K562 (cell line): ENCODE measurements around the gene FOSL1. TPM values are rescaled to one million over a fixed set of nuclear protein-coding genes. Genes with fewer than 3 reads are reported as not detected.

Experiments used
- AFF1 ChIP-seq, 2 experiments: fragments of 450-650 bp; IDR thresholded peaks; 2 replicates each; pipeline ENCODE4 v1.6.1; 2018; ENCODE audit warnings: mild to moderate bottlenecking in 2 of 2, low read depth in 1 of 2; ENCODE audit not compliant: partially characterized antibody in 2 of 2
- ARID1B ChIP-seq: fragments of 450-650 bp; IDR thresholded peaks from 2 replicates; pipeline ENCODE4 v1.6.1; 2016; ENCODE audit warnings: antibody characterized with exemption, mild to moderate bottlenecking, inconsistent platforms
- CTCF ChIP-seq, 3 experiments: IDR thresholded peaks in 2 of 3; conservative IDR thresholded peaks in 1 of 3; 2 replicates each; pipeline ENCODE4 v1.5.1; 2011 to 2012; ENCODE audit warnings: low read length in 3 of 3, mild to moderate bottlenecking in 3 of 3, control low read depth in 2 of 3, improper control_type of control experiment in 1 of 3, inconsistent platforms in 1 of 3, low read depth in 1 of 3, mixed read lengths in 1 of 3, moderate library complexity in 1 of 3; ENCODE audit not compliant: insufficient read depth in 2 of 3
- ELK1 ChIP-seq: sonication (generic); formaldehyde crosslinking; IDR thresholded peaks from 2 replicates; pipeline ENCODE4 v1.8.1; 2022; ENCODE audit warnings: missing genetic modification reagents
- ESRRA ChIP-seq: fragments of 450-650 bp; IDR thresholded peaks from 2 replicates; pipeline ENCODE4 v1.6.1; 2014; ENCODE audit warnings: low read depth, mild to moderate bottlenecking, moderate library complexity, borderline replicate concordance
- HNRNPK ChIP-seq: fragments of 200-400 bp; formaldehyde crosslinking; IDR thresholded peaks from one replicate; pipeline ENCODE4 v1.6.1; 2018; ENCODE audit warnings: mild to moderate bottlenecking, low read depth, low read length; ENCODE audit not compliant: poor library complexity, severe bottlenecking
- HNRNPL ChIP-seq: fragments of 200-400 bp; formaldehyde crosslinking; IDR thresholded peaks from 2 replicates; pipeline ENCODE4 v1.6.1; 2017; ENCODE audit warnings: low read depth, mild to moderate bottlenecking, low read length
- KDM5B ChIP-seq: fragments of 200-600 bp; sonication (generic); IDR thresholded peaks from 2 replicates; pipeline ENCODE4 v1.6.1; 2012; ENCODE audit warnings: low read depth, mild to moderate bottlenecking, moderate library complexity, low read length, control low read depth, inconsistent platforms; ENCODE audit not compliant: insufficient replicate concordance
- MIER1 ChIP-seq: fragments of 450-650 bp; IDR thresholded peaks from 2 replicates; pipeline ENCODE4 v1.6.1; 2016; ENCODE audit warnings: antibody characterized with exemption, mild to moderate bottlenecking, low read depth
- MLLT1 ChIP-seq, 2 experiments: fragments of 450-650 bp; IDR thresholded peaks; 2 replicates each; pipeline ENCODE4 v1.6.1; 2016
- SIRT6 ChIP-seq: IDR thresholded peaks from one replicate; pipeline ENCODE4 v1.6.1; 2012; ENCODE audit warnings: low read depth, mild to moderate bottlenecking, control low read depth, inconsistent platforms, low read length, moderate library complexity
- WHSC1 ChIP-seq: IDR thresholded peaks from one replicate; pipeline ENCODE4 v1.6.1; 2012; ENCODE audit warnings: low read length, control low read depth, inconsistent platforms
- ZBTB2 ChIP-seq: fragments of 450-650 bp; IDR thresholded peaks from 2 replicates; pipeline ENCODE4 v1.6.1; 2016; ENCODE audit warnings: antibody characterized with exemption
- ZFX ChIP-seq: sonication (generic); formaldehyde crosslinking; IDR thresholded peaks from 2 replicates; pipeline ENCODE4 v1.8.0; 2022; ENCODE audit warnings: mild to moderate bottlenecking, missing genetic modification reagents, moderate library complexity
- ZNF436 ChIP-seq: fragments of 250-450, 450-650 bp; sonication (Bioruptor Pico); formaldehyde crosslinking; IDR thresholded peaks from 2 replicates; pipeline ENCODE4 v1.7.0; 2020; ENCODE audit warnings: mild to moderate bottlenecking
- ZNF77 ChIP-seq: fragments of 250-450 bp; sonication (Bioruptor Pico); IDR thresholded peaks from 2 replicates; pipeline ENCODE4 v1.5.0; 2020
- polyA plus RNA-seq, 8 experiments: library from polyadenylated mRNA; depleted of rRNA in 4 of 8; stranded (reverse) in 5 of 8; unstranded in 3 of 8; fragments of >200 nt; fragmentation: Nextera tagmentation in 2 of 8; fragmentation: Illumina TruSeq in 1 of 8; extraction: Ambion mirVana in 2 of 8; extraction: Trizol in 1 of 8; gene quantifications; 2 replicates each; pipeline versions ENCODE4 v1.2.1 to v1.2.3, GENCODE V29; 2011 to 2014; ENCODE audit warnings: inconsistent platforms in 1 of 8, missing spikeins in 1 of 8
- total RNA-seq, 7 experiments: library from RNA; depleted of rRNA in 6 of 7; stranded (reverse); fragments of >200 nt in 6 of 7; fragmentation: Illumina TruSeq in 2 of 7; extraction: Trizol in 2 of 7; gene quantifications; 2 replicates each; pipeline versions ENCODE4 v1.2.1 to v1.2.3, GENCODE V29; 2011 to 2021; ENCODE audit warnings: low replicate concordance in 1 of 7

The FOSL1 gene
- total and polyA plus RNA-seq, 9 of the 15 experiments (the other 6 are each of a cell fraction or from before 2014, with no cell fraction given) = 3.5 to 39.6 (median 10.0) TPM

- TF ChIP-seq AFF1 (IDR thresholded peaks at IDR 0.05; ENCODE audit: low read depth in 1 of 2, partially characterized antibody in 2 of 2) (no peak), ARID1B (peak; percentile 36), HNRNPK (no peak), WHSC1 (no peak), ZFX (peak; percentile 36; the same call in 1 of the 2 replicates), HNRNPL (no peak), ELK1 (CRISPR knock-in tag) (no peak; the same call in 1 of the 2 replicates), SIRT6 (no peak), ZBTB2 (no peak), ZNF77 (CRISPR knock-in tag) (0 out of 2 replicates have a peak, but pooled peaks have one; percentile 70), ESRRA (peak; percentile 83), KDM5B (no peak), MIER1 (no peak), CTCF (IDR thresholded peaks at IDR 0.05 in 2 of 3, conservative IDR thresholded peaks at IDR 0.05 in 1 of 3; ENCODE audit: insufficient read depth in 2 of 3, low read depth in 1 of 3, low read length in 3 of 3) (peak; percentile 53 to 65 (median 56)), MLLT1 (IDR thresholded peaks at IDR 0.05) (peak in 1 of 2 experiments; percentile 22; a peak in 1 of 4 replicates), ZNF436 (CRISPR knock-in tag) (peak; percentile 87)
These were observed 8.7 kb downstream of the FOSL1 start (continued) for GRCh38 chr11:65891219-65892136.
